ENCODE results near the gene ATP5MG.
"Not testable (repeated sequence)": the region's sequence is repeated elsewhere in the genome, so short reads cannot be mapped to it uniquely, and the experiment has no call there.

ATP5MG gene

GRCh38 chr11:118410055-118410745, 8.8 kb downstream of the ATP5MG start:
- DNase-seq (ENCODE audit: low read depth), result no peak

GRCh38 chr11:118411530-118411929, 10.1 kb downstream of the ATP5MG start:
- no peak for DNase-seq (ENCODE audit: low read depth)

- DNase-seq (ENCODE audit: low read depth), result no peak
Measured at GRCh38 chr11:118412921-118413320, 11.5 kb downstream of the ATP5MG start.

- DNase-seq (ENCODE audit: low read depth), result no peak
Measured at GRCh38 chr11:118415062-118415738, 13.8 kb downstream of the ATP5MG start.

- no peak for DNase-seq (ENCODE audit: low read depth)
Measured at GRCh38 chr11:118415739-118416068, 14.3 kb downstream of the ATP5MG start.

GRCh38 chr11:118416900-118417299, 15.5 kb downstream of the ATP5MG start:
- DNase-seq (ENCODE audit: low read depth), result not testable (repeated sequence)

- no peak for DNase-seq (ENCODE audit: low read depth)
Measured at GRCh38 chr11:118417801-118418200, 16.4 kb downstream of the ATP5MG start.

GRCh38 chr11:118418766-118419165, 17.4 kb downstream of the ATP5MG start:
- DNase-seq (ENCODE audit: low read depth), result no peak

GRCh38 chr11:118427707-118428106, 26.3 kb downstream of the ATP5MG start:
- DNase-seq (ENCODE audit: low read depth), result no peak

GRCh38 chr11:118430956-118431355, 29.6 kb downstream of the ATP5MG start:
- no peak for DNase-seq (ENCODE audit: low read depth)

- no peak for DNase-seq (ENCODE audit: low read depth)
Measured at GRCh38 chr11:118434123-118434552, 32.7 kb downstream of the ATP5MG start.

- peak; percentile 17 for DNase-seq (ENCODE audit: low read depth)
Measured at GRCh38 chr11:118434553-118435289, 33.3 kb downstream of the ATP5MG start.

GRCh38 chr11:118435290-118435892, 34.0 kb downstream of the ATP5MG start:
- peak; percentile 42 for DNase-seq (ENCODE audit: low read depth)

GRCh38 chr11:118435893-118436624, 34.7 kb downstream of the ATP5MG start, which contains the start of gene KMT2A:
TSS of gene KMT2A (plus strand) at chr11:118436492. CDS start at chr11:118436513, 21 bp downstream.
- peak; percentile 87 for DNase-seq (ENCODE audit: low read depth)

- DNase-seq (ENCODE audit: low read depth), result peak; percentile 41
Measured at GRCh38 chr11:118436639-118437207, 35.3 kb downstream of the ATP5MG start.

GRCh38 chr11:118437208-118438125, 36.1 kb downstream of the ATP5MG start:
- DNase-seq (ENCODE audit: low read depth), result peak; percentile 37

GRCh38 chr11:118438314-118438931, 37.0 kb downstream of the ATP5MG start:
- DNase-seq (ENCODE audit: low read depth), result peak; percentile 36

GRCh38 chr11:118439646-118440045, 38.2 kb downstream of the ATP5MG start:
- no peak for DNase-seq (ENCODE audit: low read depth)

GRCh38 chr11:118441770-118442275, 40.4 kb downstream of the ATP5MG start:
- DNase-seq (ENCODE audit: low read depth), result no peak

GRCh38 chr11:118442301-118442700, 40.9 kb downstream of the ATP5MG start:
- DNase-seq (ENCODE audit: low read depth), result no peak

Data from activated T-helper 9 cell treated with anti-CD3 and anti-CD28 coated beads, Interleukin-2, amount 50 U/mL, for 16 hours (primary cell).